Hepatocyte (in vitro differentiated cells): ENCODE data around the gene ATP9A. TPM values are rescaled to one million over a fixed set of nuclear protein-coding genes. Genes with fewer than 3 reads are reported as not detected.

ENCODE experiments used
- DNase-seq: peaks from one replicate; pipeline ENCODE4 v3.0.0-alpha.2; 2016; ENCODE audit warnings: low spot score
- H2AFZ ChIP-seq: fragments of 200-600 bp; sonication (generic); 2 replicates; pipeline ENCODE4 v1.6.0; 2016; ENCODE audit warnings: antibody characterized with exemption, mild to moderate bottlenecking
- H3K27ac ChIP-seq: fragments of 200-600 bp; sonication (generic); 2 replicates; pipeline ENCODE4 v1.5.1; 2016; ENCODE audit warnings: mild to moderate bottlenecking
- H3K27me3 ChIP-seq: fragments of 200-600 bp; sonication (generic); 2 replicates; pipeline ENCODE4 v1.6.1; 2016
- H3K36me3 ChIP-seq: fragments of 200-600 bp; sonication (generic); replicated peaks from 2 replicates; pipeline ENCODE4 v1.5.1; 2016; ENCODE audit warnings: low read depth; ENCODE audit not compliant: insufficient read depth
- H3K4me1 ChIP-seq: fragments of 200-600 bp; sonication (generic); 2 replicates; pipeline ENCODE4 v1.5.1; 2016; ENCODE audit warnings: mild to moderate bottlenecking, moderate library complexity; ENCODE audit not compliant: insufficient read depth
- H3K4me2 ChIP-seq: fragments of 200-600 bp; sonication (generic); 2 replicates; pipeline ENCODE4 v1.6.0; 2016
- H3K4me3 ChIP-seq: fragments of 200-600 bp; sonication (generic); 2 replicates; pipeline ENCODE4 v1.5.1; 2016; ENCODE audit warnings: mild to moderate bottlenecking
- H3K79me2 ChIP-seq: fragments of 200-600 bp; sonication (generic); 2 replicates; pipeline ENCODE4 v1.6.0; 2017; ENCODE audit warnings: mild to moderate bottlenecking
- H3K9me2 ChIP-seq: fragments of 200-600 bp; sonication (generic); replicated peaks from 2 replicates; pipeline ENCODE4 v1.6.0; 2017; ENCODE audit warnings: mild to moderate bottlenecking; ENCODE audit not compliant: insufficient read depth
- H3K9me3 ChIP-seq: fragments of 200-600 bp; sonication (generic); 2 replicates; pipeline ENCODE4 v1.5.1; 2016; ENCODE audit warnings: low read depth, mild to moderate bottlenecking
- H4K20me1 ChIP-seq: fragments of 200-600 bp; sonication (generic); 2 replicates; pipeline ENCODE4 v1.6.0; 2016; ENCODE audit warnings: mild to moderate bottlenecking; ENCODE audit not compliant: insufficient read depth, poor library complexity, severe bottlenecking
- EZH2 ChIP-seq: fragments of 200-600 bp; sonication (generic); IDR thresholded peaks from 2 replicates; pipeline ENCODE4 v1.6.1; 2016; ENCODE audit warnings: antibody characterized with exemption, mild to moderate bottlenecking, borderline replicate concordance
- EZH2phosphoT487 ChIP-seq: fragments of 200-600 bp; sonication (generic); IDR thresholded peaks from one replicate; pipeline ENCODE4 v1.6.1; 2018; ENCODE audit warnings: antibody characterized with exemption, mild to moderate bottlenecking, low read depth, moderate library complexity; ENCODE audit not compliant: unreplicated experiment, severe bottlenecking
- WGBS: methylation state at CpG from one replicate; pipeline ENCODE4 v1.1.6; 2016; ENCODE audit warnings: low lambda C conversion rate; ENCODE audit errors: missing lambda C conversion rate; 5-methylcytosine and 5-hydroxymethylcytosine counted together
- polyA plus RNA-seq: library from polyadenylated mRNA; unstranded; fragments of >200 nt; fragmentation: Nextera tagmentation; extraction: Ambion mirVana; gene quantifications from 2 replicates; pipeline ENCODE4 v1.2.1, GENCODE V29; 2016
- total RNA-seq: library from RNA; depleted of rRNA; stranded (reverse); fragments of >200 nt; gene quantifications from 2 replicates; pipeline ENCODE4 v1.2.3, GENCODE V29; 2014
- TF ChIP-seq, protein P1 (sequence below): fragments of 200-600 bp; sonication (generic); IDR thresholded peaks from 2 replicates; pipeline ENCODE4 v1.5.1; 2016; ENCODE audit warnings: antibody characterized with exemption, mild to moderate bottlenecking; ENCODE audit not compliant: poor library complexity

ATP9A gene
- total and polyA plus RNA-seq, 2 experiments from 2014 or later: 12.1 to 28.1 TPM

- WGBS: 72% methylated on average over 5 of the region's 5 CpGs
- DNase-seq: no peak
- H3K27ac ChIP-seq: no peak overlapping the region
- no peaks in the 10 kb centered on the region for H3K9me2 ChIP-seq
- H4K20me1 ChIP-seq: no peaks in the 10 kb centered on the region
- H3K4me1 ChIP-seq: peaks cover 16% of the 10 kb centered on the region
- H3K4me3 ChIP-seq: no peak overlapping the region
- H3K36me3 ChIP-seq: no peaks in the 10 kb centered on the region
- no peak overlapping the region for H3K4me2 ChIP-seq
- TF ChIP-seq EZH2phosphoT487: no peak
- TF ChIP-seq EZH2: no peak
- TF ChIP-seq, protein P1, sequence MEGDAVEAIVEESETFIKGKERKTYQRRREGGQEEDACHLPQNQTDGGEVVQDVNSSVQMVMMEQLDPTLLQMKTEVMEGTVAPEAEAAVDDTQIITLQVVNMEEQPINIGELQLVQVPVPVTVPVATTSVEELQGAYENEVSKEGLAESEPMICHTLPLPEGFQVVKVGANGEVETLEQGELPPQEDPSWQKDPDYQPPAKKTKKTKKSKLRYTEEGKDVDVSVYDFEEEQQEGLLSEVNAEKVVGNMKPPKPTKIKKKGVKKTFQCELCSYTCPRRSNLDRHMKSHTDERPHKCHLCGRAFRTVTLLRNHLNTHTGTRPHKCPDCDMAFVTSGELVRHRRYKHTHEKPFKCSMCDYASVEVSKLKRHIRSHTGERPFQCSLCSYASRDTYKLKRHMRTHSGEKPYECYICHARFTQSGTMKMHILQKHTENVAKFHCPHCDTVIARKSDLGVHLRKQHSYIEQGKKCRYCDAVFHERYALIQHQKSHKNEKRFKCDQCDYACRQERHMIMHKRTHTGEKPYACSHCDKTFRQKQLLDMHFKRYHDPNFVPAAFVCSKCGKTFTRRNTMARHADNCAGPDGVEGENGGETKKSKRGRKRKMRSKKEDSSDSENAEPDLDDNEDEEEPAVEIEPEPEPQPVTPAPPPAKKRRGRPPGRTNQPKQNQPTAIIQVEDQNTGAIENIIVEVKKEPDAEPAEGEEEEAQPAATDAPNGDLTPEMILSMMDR: no peak
- no peaks in the 10 kb centered on the region for H3K27me3 ChIP-seq
- H3K79me2 ChIP-seq: no peaks in the 10 kb centered on the region
- H2AFZ ChIP-seq: no peak overlapping the region
- no peaks in the 10 kb centered on the region for H3K9me3 ChIP-seq
These were observed 39.6 kb upstream of the ATP9A start for GRCh38 chr20:51807720-51808250.

DNA sequence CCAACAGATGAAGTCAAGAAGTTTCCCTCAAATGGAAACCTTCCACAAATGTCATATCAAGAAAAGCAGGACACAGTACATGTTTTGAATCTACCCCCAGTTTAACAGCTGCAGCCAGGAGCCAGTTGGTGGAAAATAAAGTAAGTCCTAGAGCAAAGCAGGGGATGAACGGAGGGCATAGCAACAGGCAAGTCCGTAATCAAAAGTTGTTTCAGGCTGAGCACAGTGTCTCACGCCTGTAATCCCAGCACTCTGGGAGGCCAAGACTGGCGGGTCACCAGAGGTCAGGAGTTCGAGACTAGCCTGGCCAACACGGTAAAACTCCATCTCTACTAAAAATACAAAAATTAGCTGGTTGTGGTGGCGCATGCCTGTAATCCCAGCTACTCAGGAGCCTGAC, 36.6 kb upstream of the ATP9A start:
- 89% methylated on average over 7 of the region's 7 CpGs for WGBS
- Histone ChIP-seq H3K79me2 (peaks cover 15% of the 10 kb centered on the region), H3K4me3 (no peak overlapping the region), H3K4me2 (no peak overlapping the region), H3K9me3 (no peaks in the 10 kb centered on the region), H4K20me1 (no peaks in the 10 kb centered on the region), H3K9me2 (no peaks in the 10 kb centered on the region), H2AFZ (no peak overlapping the region), H3K27ac (no peak overlapping the region), H3K27me3 (no peaks in the 10 kb centered on the region), H3K36me3 (no peaks in the 10 kb centered on the region), H3K4me1 (no peaks in the 10 kb centered on the region)
- no peak for DNase-seq
- TF ChIP-seq, protein P1: no peak
- no peak for TF ChIP-seq EZH2
- no peak for TF ChIP-seq EZH2phosphoT487

GRCh38 chr20:51803148-51803854, 35.1 kb upstream of the ATP9A start:
- H3K4me2 ChIP-seq: peak overlapping the region; percentile 94
- H2AFZ ChIP-seq: no peak overlapping the region
- H3K9me2 ChIP-seq: no peaks in the 10 kb centered on the region
- no peaks in the 10 kb centered on the region for H3K27me3 ChIP-seq
- H3K79me2 ChIP-seq: peaks cover 29% of the 10 kb centered on the region
- no peaks in the 10 kb centered on the region for H3K9me3 ChIP-seq
- TF ChIP-seq EZH2 (no peak), EZH2phosphoT487 (no peak)
- TF ChIP-seq, protein P1: no peak
- no peak for DNase-seq
- H3K36me3 ChIP-seq: no peaks in the 10 kb centered on the region
- H3K27ac ChIP-seq: peak overlapping the region; percentile 56
- no peaks in the 10 kb centered on the region for H4K20me1 ChIP-seq
- H3K4me3 ChIP-seq: no peak overlapping the region
- peaks cover 11% of the 10 kb centered on the region for H3K4me1 ChIP-seq
- WGBS: 80% methylated on average over 4 of the region's 4 CpGs
